ENCODE results near the gene ANGPT4.
"Not testable (repeated sequence)": the region's sequence is repeated elsewhere in the genome, so short reads cannot be mapped to it uniquely, and the experiment has no call there.

ANGPT4 gene

DNA sequence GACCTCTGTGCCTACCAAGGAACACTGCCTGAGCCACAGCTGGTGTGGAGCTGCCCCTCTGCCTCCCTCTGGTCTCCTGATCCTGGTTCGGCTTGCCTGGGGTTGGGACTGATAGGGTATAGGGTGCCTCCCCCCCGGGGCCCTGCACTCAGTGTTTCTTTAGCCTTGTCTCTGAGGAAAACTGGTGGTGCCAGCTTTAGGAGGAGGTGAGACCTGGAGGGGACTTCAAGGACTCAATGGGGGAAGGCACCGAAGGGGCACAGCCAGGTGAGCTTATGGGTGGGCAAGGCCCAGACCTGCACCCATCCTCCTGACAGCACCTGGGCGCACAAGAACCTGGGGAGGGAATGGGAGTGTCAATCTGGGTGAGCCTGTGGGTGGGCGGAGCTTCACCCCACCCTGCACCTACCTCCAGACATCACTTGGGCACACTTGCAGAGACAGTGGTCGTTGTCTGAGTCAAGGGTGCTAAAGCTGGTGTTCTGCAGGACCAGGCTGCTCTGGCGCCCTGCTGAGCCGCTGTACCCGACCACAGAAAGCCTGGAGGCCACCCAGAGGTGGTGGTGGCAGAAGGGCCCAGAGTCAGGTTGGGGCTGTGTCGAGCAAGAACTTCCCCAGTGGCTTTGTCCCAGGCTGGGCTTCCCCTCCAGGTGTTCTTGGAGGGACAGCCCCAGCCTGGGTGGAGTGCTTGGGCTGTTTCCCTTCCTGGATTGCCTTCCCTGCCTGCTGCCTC lies 42.1 kb downstream of the ANGPT4 start:
- DNase-seq (ENCODE audit: low spot score) = no peak

DNA sequence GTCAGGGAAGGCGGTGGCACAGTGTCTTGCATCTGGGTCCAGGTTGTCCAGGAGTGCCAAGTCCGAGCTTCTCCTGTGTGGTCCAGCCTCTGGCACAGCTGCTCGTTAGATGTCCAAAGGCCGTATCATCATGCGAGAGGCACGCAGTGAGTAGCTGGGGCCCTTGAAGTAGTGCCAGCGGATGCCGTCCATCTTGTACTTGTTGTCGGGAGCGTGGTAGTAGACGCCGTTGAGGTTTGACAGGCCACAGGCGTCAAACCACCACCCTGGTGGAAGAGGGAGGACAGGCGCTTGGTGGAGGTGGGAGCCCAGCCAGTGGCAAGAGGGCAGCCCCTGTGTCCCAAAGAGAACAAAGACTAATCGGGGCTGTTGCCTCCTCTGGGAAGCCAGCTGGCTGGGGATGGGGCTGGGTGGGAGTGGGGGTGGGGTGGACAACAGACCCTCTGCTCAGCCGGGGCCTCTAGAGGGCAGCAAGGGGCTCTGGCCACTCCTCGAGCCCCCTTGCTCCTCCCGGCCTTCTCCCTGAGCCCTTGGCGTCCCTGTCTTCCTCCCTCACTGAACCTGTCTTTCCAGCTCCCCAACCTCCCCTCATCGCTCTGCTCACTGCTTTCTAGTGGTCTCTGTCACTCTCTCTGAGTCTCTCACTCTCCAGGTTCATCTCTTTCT lies 43.1 kb downstream of the ANGPT4 start:
- no peak for DNase-seq (ENCODE audit: low spot score)

- DNase-seq (ENCODE audit: low spot score) = no peak
Observed at GRCh38 chr20:871948-872347, 44.2 kb downstream of the ANGPT4 start.

DNA sequence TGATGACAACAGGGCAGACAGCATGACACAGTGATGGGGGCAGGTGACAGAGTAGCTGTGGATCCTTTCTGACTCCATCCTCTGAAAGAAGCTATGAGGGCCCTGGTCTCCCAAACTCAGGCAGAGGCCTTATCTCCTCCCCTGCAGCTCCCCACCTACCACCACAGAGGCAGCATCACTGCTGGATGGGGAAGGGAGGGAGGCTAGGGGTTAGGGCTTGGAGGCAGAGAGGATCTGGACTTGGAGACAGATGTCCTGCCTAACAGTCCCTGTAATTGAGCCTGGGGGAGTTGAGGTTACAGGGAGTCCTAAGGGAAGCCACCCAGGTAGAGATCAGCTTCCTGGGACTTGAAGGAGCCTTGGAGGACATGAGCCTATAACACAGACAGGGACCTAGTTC lies 44.7 kb downstream of the ANGPT4 start:
- no peak for DNase-seq (ENCODE audit: low spot score)

- DNase-seq (ENCODE audit: low spot score) = no peak
Observed at GRCh38 chr20:870758-871157, 45.4 kb downstream of the ANGPT4 start.

DNA sequence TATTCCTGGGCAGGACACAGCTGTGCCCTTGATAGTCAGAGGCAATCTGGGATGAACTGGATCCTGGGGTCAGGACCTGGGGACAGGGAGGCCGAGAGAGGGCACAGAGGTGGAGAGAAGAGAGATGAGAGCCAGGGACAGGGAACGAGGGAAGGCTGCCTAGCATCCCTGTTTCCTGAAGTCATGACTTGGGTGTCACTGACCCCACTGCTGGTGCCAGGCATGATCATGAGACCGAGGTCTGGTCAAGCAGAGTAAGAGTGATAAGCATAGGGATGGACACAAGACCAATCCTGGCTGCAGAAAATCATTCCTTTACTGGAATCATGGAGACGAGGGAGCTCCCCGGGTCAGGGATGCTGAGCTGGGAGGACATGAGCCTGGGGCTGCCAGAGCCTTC lies 46.5 kb downstream of the ANGPT4 start:
- no peak for DNase-seq (ENCODE audit: low spot score)

DNA sequence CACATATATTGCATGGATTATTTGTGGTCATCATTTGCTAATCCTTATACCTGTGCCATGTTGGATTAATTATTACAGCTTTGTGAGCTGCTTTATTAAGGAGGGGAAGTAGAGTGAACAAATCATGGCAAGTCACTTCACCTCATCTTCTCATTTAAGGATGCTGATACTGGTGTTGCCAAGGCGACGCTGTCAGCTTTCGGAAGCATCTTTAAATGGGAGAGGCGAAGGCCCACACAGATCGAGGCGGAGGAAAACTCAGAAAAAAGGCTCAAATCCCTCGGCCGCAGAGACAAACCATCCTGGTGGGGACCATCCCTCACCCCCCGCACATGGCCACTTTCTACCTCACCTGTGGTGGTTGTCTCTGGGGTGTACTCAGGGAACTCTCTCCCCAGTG lies 47.9 kb downstream of the ANGPT4 start:
- no peak for DNase-seq (ENCODE audit: low spot score)

DNA sequence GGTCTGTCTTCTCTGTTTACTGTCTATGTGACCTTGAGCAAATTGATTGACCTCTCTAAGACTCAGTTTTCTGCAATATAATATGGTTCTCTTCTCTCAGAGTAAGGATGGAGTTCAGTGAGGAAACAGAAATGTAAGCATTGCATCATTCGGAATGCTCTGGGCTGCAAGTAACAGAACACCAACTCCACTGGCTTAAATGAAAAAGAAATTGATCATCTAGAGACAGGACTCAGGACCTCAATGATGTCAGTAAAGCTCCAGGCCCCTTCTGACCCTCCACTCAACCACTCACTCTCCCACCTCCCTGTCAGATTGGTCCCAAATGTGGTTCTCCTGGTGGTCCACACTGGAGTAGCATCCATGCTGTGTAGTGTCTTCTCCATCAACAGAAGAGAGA lies 50.7 kb downstream of the ANGPT4 start:
- DNase-seq (ENCODE audit: low spot score) = no peak

DNA sequence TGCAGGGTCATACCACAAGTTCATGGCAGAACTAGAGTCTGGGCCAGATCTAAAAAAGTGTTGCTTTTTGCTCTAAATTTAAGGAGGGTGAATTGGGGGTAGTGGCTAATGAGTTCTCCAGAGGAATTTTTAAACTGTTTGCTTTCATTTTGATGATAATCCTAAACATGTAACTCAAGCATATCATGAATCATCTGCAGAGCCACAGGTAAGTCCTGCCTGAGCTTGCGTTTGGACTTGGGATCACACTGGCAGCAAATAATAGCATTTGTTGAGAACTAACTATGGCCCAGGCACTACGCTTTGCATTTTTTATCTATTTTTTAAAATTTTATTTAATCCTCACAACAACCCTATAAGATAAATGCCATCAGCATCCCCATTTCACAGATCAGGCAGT lies 55.2 kb downstream of the ANGPT4 start:
- DNase-seq (ENCODE audit: low spot score) = no peak

GRCh38 chr20:859751-860231 lies 56.3 kb downstream of the ANGPT4 start:
- no peak for DNase-seq (ENCODE audit: low spot score)

DNA sequence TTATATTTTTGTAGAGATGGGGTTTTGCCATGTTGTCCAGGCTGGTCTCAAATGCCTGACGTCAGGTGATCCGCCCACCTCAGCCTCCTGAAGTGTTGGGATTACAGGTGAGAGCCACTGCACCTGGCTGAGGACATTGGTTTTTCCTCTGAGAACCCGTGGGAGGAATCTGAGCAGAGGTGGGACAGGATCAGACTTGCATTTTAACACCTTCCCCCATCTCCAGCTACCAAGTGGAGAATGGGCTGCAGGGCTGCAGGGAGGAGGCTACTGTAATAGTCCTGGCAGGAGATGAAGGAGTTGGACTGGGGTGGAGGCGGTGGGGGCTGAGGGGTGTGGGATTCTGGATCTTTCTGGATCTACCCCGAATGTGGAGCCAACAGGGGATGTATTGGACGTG lies 58.1 kb downstream of the ANGPT4 start:
- DNase-seq (ENCODE audit: low spot score) = no peak

GRCh38 chr20:856361-856775 lies 59.8 kb downstream of the ANGPT4 start:
- no peak for DNase-seq (ENCODE audit: low spot score)

DNA sequence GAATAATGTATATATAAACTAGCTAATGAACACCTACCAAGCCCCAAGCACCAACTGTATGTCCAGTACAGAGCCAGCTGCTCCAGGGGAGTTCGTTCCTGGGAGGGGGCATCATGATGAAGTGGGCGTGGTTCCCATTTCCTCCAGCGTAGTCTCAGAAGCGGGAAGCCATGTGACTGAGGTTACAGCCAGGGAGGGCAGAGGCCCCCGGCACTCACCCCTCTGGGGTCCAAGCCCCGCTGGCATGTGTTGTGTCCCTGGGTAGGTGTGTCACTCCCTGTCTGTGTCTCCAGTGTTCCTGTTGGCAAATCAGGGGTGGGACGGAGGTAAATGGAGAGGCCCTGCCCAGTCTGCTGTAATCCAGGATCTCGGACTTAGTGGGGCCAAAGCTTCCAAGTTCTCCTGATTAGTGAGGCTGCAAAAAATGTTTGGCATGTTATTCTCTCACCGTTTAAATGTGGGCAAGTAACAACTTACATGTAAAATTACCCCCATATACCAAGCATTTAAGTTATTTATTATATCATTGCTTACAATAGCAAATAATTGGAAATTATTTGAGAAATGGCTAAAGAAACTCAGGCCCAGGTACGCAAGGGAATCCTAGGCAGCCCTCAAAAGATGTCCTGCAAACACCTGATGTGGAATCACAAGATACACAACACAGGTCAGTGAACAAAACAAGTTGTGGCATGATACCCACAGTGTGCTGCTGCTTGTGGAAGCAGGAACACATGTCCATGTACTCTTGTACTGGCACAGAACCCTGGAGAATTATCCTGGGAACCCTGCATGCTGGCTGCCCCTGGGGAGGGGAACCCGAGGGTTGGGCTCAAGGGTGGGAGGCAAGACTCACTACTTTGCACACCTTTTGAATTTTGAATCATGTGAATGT lies 60.4 kb downstream of the ANGPT4 start:
- DNase-seq (ENCODE audit: low spot score) = no peak

GRCh38 chr20:854601-855000 lies 61.5 kb downstream of the ANGPT4 start:
- DNase-seq (ENCODE audit: low spot score) = no peak

DNA sequence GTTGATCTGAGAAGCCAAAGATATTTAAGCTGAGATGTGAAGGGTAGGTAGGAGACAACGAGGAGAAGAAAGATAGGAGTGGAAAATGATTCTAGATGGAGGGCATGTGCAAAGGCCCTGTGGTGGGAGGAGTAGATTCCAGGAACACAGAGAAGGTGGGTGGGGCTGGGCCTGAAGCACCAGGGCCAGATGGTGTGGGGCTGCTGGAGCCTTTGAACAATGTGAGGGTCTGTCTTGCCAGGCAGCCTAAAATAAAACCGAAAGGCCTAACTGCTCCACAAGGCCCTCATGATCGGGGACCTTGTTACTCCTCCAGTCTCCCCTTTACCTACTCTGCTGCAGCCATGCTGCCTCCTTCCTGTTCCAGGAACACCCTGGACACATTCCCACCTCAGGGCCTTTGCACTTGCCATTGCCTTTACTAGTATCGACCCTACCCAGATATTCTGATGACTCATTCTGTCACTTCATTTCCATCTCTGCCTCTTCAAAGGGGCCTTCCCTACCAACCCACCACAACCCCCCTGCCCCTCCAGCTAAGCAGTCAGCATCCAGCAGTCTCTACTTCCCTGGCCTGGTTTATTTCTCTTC lies 62.6 kb downstream of the ANGPT4 start:
- DNase-seq (ENCODE audit: low spot score) = no peak

DNA sequence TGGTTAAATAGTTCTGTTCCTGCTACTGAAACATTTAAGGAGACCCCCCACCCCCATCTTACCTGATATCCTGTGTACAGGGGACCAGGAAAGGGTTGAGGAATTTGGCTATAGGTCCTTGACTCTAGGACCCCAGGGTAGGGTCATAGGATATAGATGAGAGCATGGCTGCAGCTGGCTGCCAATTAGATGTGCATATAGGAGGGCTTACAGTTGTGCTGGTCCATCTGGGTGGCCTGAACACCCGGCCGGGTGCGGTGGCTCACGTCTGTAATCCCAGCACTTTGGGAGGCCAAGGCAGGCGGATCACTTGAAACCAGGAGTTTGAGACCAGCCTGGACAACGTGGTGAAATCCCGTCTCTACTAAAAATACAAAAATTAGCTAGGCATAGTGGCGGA lies 67.4 kb downstream of the ANGPT4 start:
- not testable (repeated sequence) for DNase-seq (ENCODE audit: low spot score)

- no peak for DNase-seq (ENCODE audit: low spot score)
Observed at GRCh38 chr20:848193-848592, 67.9 kb downstream of the ANGPT4 start.

GRCh38 chr20:846894-847278 lies 69.2 kb downstream of the ANGPT4 start:
- DNase-seq (ENCODE audit: low spot score) = no peak

DNA sequence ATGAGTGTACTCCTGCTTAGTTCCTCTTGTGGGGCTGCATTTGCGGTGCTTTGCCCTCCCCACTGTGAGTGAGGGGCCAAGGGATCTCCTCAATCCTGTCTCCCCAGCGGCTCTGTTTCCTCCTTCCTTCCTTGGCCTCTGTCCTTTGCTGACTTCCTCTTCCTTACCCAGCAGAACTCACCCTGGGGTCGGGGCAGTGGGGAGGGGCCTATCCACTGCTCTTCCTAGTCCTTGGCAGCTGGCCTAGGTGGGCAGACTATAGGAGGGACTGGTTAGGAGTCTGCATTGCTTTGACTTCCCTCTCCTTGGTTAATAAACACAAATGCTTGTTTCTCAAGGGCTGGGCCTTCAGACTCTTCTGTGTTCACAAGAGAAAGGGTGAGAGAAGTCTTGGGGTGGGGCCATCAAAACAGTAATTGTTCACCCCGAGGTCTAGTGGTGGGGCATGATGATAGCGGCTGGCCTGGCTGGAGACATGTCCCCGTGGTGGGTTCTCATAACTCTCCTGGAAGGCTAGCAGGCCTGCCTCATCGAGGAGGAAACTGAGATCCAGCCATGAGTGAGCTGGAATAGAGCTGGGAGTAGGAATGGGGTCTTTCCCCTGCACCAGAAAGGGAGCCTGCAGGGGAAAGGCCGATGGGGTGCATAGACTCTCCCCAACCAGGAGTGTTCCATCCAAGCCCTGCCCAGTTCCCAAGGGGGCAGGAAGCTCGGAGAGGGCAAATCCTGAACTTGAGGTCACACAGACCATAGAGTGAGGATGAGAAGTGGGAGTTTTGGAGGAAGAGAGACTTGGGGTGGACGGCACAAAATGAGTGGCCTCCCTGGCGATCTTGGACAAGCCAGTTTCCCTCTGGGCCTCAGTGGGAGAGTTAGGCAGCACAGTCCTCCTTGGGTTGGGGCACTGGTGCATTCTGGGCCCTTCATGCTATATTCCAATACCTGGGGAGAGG lies 69.9 kb downstream of the ANGPT4 start:
- DNase-seq (ENCODE audit: low spot score) = no peak

DNA sequence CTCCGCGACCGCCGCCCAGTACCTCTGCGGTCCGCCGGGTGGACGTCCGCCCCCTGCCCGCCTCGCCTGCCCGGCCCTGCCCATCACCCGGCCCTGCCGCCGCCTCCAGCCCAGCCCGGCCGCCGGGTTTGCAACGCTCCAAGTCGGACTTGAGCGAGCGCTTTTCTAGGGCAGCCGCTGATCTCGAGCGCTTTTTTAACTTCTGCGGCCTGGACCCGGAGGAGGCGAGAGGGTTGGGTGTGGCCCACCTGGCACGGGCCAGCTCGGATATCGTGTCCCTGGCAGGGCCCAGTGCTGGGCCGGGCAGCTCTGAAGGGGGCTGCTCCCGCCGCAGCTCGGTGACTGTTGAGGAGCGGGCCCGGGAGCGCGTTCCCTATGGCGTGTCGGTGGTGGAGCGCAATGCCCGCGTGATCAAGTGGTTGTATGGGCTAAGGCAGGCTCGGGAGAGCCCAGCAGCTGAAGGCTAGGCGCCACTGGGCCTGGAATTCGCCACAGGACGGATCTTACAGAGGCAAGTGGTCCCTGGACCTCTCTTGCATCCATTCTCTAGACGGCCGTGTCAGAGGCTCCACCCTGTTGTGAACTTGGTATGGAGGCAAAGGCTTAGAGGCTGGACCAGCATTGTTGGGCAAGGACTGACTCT lies 70.8 kb downstream of the ANGPT4 start:
- no peak for DNase-seq (ENCODE audit: low spot score)

Data from left forelimb (tissue), 1 donor.